IPS-20b (cell line): ENCODE data around the gene ZNF584.
"Not testable (repeated sequence)": the region's sequence is repeated elsewhere in the genome, so short reads cannot be mapped to it uniquely, and the experiment has no call there.

Experiments
- H3K27ac ChIP-seq: one replicate; pipeline ENCODE4 v1.5.1; 2013; ENCODE audit warnings: low read length
- H3K27me3 ChIP-seq: 2 replicates; pipeline ENCODE4 v1.6.1; 2013; ENCODE audit warnings: mild to moderate bottlenecking, low read length, inconsistent platforms; ENCODE audit not compliant: insufficient read depth
- H3K36me3 ChIP-seq: 2 replicates; pipeline ENCODE4 v1.6.1; 2013; ENCODE audit warnings: low read depth, mild to moderate bottlenecking, inconsistent platforms, low read length, moderate library complexity; ENCODE audit not compliant: insufficient read depth
- H3K4me1 ChIP-seq: 2 replicates; pipeline ENCODE4 v1.6.1; 2013; ENCODE audit warnings: mild to moderate bottlenecking, control low read depth, inconsistent platforms, low read length, moderate library complexity; ENCODE audit not compliant: insufficient read depth
- H3K4me3 ChIP-seq: 2 replicates; pipeline ENCODE4 v1.5.1; 2013; ENCODE audit warnings: mild to moderate bottlenecking, low read length, inconsistent platforms
- H3K9ac ChIP-seq: 2 replicates; pipeline ENCODE4 v1.6.1; 2013; ENCODE audit warnings: low read depth, mild to moderate bottlenecking, inconsistent platforms, low read length, moderate library complexity
- H3K9me3 ChIP-seq: 2 replicates; pipeline ENCODE4 v1.6.1; 2013; ENCODE audit warnings: mild to moderate bottlenecking, low read depth, low read length, inconsistent platforms; ENCODE audit not compliant: insufficient read depth

Gene ZNF584

DNA sequence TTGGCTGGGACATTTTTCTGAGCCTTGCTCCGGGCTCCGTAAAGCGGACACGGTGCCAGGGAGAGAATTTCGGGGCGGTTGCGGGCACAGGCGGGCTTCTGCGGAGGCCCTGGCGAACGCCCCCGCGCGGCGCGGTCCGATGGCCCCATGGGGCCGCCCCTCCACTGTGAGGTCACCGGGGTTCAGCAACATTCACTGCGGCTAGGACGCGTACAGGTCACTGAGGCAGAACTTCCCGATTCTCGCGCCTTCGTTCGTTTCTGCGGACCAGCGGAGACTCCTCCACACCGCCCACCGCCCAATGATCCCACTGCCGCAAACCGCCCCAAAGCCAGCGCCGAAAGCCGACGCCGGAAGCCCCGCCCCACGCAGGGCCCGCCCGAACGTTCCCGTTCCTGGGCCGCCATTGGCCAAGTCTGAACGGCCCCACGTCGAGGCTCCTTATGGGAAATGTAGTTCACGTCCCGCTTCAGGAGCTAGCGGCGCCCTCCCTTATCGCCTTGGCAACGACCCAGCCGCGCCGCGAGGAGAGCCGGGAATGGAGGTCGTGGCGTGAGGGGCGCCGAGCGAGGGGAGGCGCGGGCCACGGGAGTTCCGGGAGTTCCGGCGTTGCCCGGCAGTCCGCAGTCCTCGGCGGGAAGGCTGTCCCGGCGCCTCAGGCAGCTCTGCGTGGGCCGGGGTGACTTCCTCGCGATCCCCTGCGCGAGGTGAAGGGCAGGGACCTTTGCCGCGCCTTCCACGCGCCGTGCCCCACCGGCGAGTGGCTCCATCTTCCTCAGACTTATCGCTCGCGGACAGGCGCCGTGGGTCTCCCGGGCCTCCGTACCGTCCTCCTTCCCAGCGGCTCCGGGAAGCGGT lies at the start of gene ZNF584:
Gene ZNF584, plus strand, starts transcription at position 498 of the 858 bp plus-strand sequence. CDS start 499 bp downstream, outside the sequence.
- H3K4me1 ChIP-seq = peaks cover 6% of the 10 kb centered on the region; the same call in 1 of the 2 replicates
- no peaks in the 10 kb centered on the region for H3K9me3 ChIP-seq
- H3K36me3 ChIP-seq = no peaks in the 10 kb centered on the region
- H3K9ac ChIP-seq = peak within 1 kb of the TSS; percentile 95
- H3K27me3 ChIP-seq = peaks cover 21% of the 10 kb centered on the region
- H3K4me3 ChIP-seq = peak within 1 kb of the TSS; percentile 95
- H3K27ac ChIP-seq = peak within 1 kb of the TSS; percentile 49

DNA sequence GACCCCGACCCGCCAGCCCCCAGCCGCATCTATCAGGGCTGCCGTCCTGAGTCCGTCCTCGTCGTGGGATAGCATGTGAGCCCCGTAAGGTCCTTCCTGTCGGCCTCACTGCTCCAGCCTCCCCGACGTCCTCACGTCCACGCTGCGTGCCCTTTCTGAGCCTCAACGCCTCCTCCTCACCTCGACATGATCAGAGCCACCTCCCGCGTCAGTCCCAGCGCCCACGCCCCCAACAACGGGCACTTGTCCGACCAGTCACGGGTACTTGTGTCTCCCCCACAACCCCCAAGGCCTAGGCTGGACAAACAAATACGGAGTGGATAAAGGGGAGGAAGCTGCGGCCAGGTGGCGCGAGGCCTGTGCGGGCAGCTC lies 46.6 kb upstream of the ZNF584 start:
- Histone ChIP-seq H3K4me3 (peak overlapping the region; percentile 75), H3K27me3 (no peaks in the 10 kb centered on the region), H3K27ac (peak overlapping the region; percentile 80), H3K4me1 (no peaks in the 10 kb centered on the region), H3K9me3 (no peaks in the 10 kb centered on the region), H3K9ac (peak overlapping the region; percentile 92), H3K36me3 (no peaks in the 10 kb centered on the region)

- no peaks in the 10 kb centered on the region for H3K36me3 ChIP-seq
- peak within 1 kb of the TSS; percentile 75 for H3K4me3 ChIP-seq
- no peaks in the 10 kb centered on the region for H3K27me3 ChIP-seq
- H3K4me1 ChIP-seq = no peaks in the 10 kb centered on the region
- no peaks in the 10 kb centered on the region for H3K9me3 ChIP-seq
- peak within 1 kb of the TSS; percentile 80 for H3K27ac ChIP-seq
- H3K9ac ChIP-seq = peak within 1 kb of the TSS; percentile 92
Observed at GRCh38 chr19:58362272-58362994, 46.0 kb upstream of the ZNF584 start, which contains the start of gene ZNF497. TSS of gene ZNF497 (minus strand) at chr19:58362751. CDS start at chr19:58357635, 5,116 bp downstream.

DNA sequence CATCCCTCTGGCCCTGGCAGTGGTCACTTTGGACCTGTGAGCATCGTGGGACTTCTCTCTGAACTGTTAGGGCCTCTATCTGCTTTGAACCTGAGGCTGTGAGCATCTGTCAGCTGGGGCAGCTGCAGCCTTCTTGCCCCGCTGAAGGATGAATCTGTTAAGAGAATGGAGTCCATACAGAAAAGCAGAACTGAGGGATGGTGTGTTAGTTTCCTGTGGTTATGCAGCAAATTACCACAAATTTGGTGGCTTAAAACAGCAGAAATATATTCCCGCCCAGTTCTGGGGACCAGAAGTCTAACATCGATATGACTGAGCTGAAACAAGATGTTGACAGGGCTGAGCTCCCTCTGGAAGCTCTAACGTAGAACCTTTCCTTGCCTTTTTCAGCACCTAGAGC lies 44.3 kb upstream of the ZNF584 start:
- Histone ChIP-seq H3K36me3 (no peaks in the 10 kb centered on the region), H3K9ac (no peak overlapping the region), H3K27ac (no peak overlapping the region), H3K4me1 (no peaks in the 10 kb centered on the region), H3K9me3 (no peaks in the 10 kb centered on the region), H3K27me3 (no peaks in the 10 kb centered on the region), H3K4me3 (no peak overlapping the region)

DNA sequence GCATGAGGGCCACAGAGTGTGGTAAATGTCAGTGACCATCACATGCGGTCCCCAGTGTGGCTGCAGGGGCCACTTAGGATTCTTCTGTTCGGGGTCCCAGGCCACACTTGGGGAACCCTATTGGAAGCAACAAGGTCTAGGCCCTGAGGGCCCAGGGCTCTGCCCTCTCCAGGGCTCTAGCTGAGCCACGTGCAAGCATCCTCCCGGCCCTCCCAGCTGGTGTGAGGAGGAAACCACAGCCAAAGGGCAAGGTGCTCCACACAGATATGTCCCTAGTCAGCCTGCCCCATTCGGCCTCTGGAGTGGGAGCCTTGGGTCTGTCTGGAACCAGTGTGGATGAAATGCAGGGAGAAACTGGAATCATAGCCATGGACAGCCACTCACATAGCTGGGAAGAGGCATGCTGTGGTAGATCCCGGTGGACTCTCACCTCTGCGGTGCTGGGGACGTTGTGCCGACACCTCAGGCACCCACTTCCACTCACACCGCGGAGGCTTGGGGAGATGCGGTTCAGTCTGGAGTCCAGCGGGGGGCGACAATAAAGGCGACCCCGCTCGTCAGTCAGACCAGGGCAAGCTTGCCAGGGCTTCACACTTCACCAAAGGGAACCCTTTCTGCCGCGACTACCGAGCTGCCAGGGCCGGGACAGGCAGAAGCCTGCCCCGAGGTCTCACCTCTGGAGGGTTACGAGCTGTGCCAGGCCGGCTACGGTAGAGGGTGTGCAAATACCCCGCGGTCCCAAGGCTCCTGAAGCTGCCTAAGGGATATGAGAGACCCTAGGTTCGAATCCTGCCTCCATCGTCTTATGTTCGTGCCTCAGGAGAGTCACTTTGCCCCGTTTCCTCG lies 41.6 kb upstream of the ZNF584 start:
- H3K9ac ChIP-seq = no peak overlapping the region
- H3K4me3 ChIP-seq = no peak overlapping the region
- H3K27ac ChIP-seq = no peak overlapping the region
- no peaks in the 10 kb centered on the region for H3K9me3 ChIP-seq
- no peaks in the 10 kb centered on the region for H3K4me1 ChIP-seq
- H3K27me3 ChIP-seq = no peaks in the 10 kb centered on the region
- H3K36me3 ChIP-seq = no peaks in the 10 kb centered on the region

DNA sequence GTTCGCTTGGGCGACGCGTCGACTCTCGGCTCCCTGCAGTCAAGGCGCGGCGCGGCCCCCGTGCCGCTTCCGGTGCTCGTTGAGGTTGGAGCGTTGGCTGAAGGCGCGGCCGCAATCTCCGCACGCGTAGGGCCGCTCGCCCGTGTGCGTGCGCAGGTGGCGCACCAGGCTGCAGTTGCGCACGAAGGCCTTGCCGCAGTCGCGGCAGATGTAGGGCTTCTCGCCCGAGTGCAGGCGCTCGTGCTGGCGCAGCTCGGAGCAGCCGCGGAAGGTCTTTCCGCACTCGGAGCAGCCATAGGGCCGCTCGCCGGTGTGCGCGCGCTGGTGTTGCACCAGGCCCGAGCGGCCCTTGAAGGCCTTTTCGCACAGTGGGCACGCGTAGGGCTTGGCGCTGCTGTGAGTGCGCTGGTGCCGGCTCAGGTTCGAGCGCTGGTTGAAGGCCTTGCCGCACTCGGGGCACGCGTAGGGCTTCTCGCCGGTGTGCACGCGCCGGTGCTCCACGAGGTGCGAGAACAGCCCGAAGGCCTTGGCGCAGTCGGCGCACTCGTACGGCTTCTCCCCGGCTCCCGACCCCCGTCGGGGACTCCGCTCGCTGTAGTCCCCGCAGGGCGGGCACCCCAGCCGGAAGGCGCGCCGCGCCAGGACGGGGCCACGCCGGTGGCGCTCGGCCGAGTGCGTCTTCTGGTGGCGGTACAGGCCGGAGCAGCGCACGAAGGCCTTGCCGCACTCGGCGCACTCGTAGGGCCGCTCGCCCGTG lies 40.6 kb upstream of the ZNF584 start:
- no peak overlapping the region for H3K9ac ChIP-seq
- no peaks in the 10 kb centered on the region for H3K27me3 ChIP-seq
- H3K27ac ChIP-seq = no peak overlapping the region
- H3K36me3 ChIP-seq = no peaks in the 10 kb centered on the region
- no peaks in the 10 kb centered on the region for H3K4me1 ChIP-seq
- no peak overlapping the region for H3K4me3 ChIP-seq
- H3K9me3 ChIP-seq = no peaks in the 10 kb centered on the region

- H3K9ac ChIP-seq = no peak overlapping the region
- H3K9me3 ChIP-seq = no peaks in the 10 kb centered on the region
- H3K27me3 ChIP-seq = no peaks in the 10 kb centered on the region
- no peak overlapping the region for H3K27ac ChIP-seq
- no peaks in the 10 kb centered on the region for H3K36me3 ChIP-seq
- no peak overlapping the region for H3K4me3 ChIP-seq
- no peaks in the 10 kb centered on the region for H3K4me1 ChIP-seq
Observed at GRCh38 chr19:58368561-58369360, 39.7 kb upstream of the ZNF584 start.

DNA sequence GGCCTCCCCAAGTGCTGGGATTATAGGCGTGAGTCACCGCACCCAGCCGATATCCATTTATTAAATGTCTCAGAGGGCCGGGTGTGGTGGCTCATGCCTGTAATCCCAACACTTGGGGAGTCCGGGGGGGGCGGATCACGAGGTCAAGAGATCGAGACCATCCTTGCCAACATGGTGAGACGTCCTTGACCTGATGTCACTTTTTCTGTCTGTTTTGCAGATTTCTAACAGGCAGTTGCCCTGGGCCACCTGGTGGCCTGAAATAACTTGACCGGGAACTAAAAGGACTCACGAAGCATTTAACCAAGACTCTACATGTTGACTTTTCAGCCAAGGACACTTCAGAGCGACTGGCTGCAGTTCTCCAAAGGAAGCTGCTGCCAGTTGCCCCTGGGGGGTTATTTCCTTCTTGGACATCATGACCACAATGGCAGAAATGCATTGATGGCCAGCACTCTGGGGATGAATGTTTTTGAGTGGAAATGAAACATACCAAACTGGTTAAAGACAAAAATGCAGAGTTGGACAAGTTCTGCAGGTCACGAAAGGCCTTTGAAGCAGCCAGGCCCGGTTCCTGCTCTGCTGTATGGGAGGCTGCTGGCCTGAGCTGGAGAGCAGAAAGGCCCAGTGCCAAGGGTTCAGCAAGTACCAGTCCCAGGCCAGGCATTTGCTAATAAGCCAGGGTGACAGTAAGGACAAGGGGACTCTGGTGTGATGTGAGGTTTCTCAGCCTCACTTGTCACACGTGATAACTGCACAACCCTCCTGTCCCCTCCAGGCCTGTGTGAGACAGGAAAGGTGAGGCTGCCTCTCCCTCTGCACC lies 35.9 kb upstream of the ZNF584 start:
- Histone ChIP-seq H3K4me1 (no peaks in the 10 kb centered on the region), H3K9me3 (no peaks in the 10 kb centered on the region), H3K27me3 (no peaks in the 10 kb centered on the region), H3K27ac (no peak overlapping the region), H3K9ac (no peak overlapping the region), H3K36me3 (no peaks in the 10 kb centered on the region), H3K4me3 (no peak overlapping the region)

- Histone ChIP-seq H3K36me3 (no peaks in the 10 kb centered on the region), H3K9ac (no peak overlapping the region), H3K27ac (no peak overlapping the region), H3K4me3 (no peak overlapping the region), H3K27me3 (no peaks in the 10 kb centered on the region), H3K4me1 (no peaks in the 10 kb centered on the region), H3K9me3 (no peaks in the 10 kb centered on the region)
Observed at GRCh38 chr19:58374200-58374599, 34.2 kb upstream of the ZNF584 start.

GRCh38 chr19:58376724-58377123 lies 31.7 kb upstream of the ZNF584 start:
- not testable (repeated sequence) for H3K27ac ChIP-seq, H3K9ac ChIP-seq, H3K36me3 ChIP-seq, H3K27me3 ChIP-seq, H3K4me3 ChIP-seq, H3K9me3 ChIP-seq, H3K4me1 ChIP-seq
